NOMO-1 treated with dmso at 0.1 percent for 144 hours (cell line): ENCODE measurements around the gene NCKAP5.

Experiments
- DNase-seq: peaks from one replicate; lab custom pipeline; 2025; ENCODE audit not compliant: unreplicated experiment; lab: John Stamatoyannopoulos, UW

Gene NCKAP5

GRCh38 chr2:132664096-132664495 is 904.2 kb downstream of the NCKAP5 start:
- DNase-seq = no peak

- no peak for DNase-seq
Measured at GRCh38 chr2:132662732-132663131, 905.5 kb downstream of the NCKAP5 start.

DNA sequence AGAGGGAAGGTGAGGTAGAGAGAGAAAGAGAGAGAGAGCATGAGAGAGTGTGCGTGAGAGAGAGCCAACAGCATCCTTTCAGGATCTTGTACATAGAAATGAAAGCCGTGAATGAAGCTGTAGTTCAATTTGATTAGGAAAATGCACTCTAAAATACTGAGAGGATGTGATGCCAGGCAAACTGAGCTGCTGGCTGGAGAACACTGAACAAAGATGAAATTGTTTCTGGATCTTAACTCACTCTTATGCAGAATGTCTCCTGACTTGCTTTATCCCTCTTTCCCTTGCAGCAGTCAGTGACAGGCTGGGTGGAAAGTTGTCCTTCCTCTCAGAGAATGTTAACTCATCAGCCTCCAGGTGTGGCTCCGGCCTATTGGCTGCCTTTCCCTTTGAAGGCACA is 908.9 kb downstream of the NCKAP5 start:
- no peak for DNase-seq

DNA sequence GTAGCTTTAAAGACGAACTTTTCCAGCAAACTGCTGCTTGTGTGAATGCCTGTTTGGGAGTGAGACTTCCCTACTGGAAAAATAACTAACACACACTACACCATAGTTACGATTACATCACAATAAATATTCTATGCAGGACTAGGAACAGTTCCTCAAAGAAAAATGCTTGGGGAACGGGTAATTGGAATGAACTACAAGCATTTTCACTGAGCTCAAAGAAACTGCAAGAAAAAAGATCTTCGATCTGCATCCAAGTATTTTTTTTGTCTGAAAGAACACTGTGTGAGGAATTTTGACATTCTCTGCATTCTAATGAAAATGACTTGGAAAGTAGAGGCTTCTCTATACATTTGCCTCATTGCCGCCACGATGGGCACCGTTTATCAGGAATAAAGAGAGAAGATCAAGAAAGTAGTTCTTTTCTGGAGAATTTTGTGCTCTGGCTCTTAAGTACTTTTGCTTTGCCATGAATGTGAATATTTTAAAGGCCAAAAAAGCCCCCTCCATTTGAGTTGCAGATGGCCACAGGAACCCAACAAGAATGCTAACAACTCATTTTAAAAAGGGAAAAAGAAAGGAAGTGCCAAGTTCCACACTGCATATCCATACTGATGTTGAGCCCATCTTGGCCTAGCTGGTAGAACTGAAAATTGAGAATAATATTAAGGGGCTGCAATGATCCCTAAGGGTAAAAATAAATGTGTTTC is 911.8 kb downstream of the NCKAP5 start:
- DNase-seq = no peak

DNA sequence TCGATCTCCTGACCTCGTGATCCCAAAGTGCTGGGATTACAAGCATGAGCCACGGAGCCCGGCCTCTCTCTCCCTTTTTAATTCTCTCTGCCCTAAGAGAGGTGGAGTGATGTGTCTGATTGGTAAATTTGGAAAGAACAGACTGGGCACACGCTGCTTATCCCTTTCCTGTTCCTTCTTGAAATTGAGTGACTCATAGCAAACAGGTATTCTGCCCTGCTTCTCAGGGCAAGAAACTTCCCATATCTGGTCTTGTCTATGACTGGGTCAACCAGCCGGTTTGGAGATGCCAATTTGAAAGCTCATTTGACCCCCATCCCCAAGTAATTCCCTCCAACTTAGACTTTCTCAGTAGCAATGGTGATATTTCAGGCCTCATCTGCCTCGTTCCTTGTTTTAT is 913.3 kb downstream of the NCKAP5 start:
- no peak for DNase-seq

DNA sequence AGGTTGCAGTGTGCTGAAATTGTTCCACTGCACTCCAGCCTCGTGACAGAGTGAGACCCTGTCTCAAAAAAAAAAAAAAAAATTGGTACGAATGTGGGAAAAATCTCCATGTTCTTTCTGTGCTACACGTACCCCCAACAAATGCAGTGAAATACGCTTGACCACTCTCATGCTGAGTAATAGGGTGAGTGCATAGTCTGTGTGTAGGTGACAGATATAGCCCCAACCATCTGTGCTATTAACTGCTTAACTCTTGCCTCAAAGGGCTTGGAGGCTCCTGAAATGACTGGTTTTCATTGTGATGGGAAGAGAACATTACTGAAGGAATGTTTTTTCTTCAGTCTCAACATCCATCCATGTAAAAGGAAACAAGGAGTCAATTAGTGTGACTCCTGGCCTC is 913.9 kb downstream of the NCKAP5 start:
- no peak for DNase-seq

DNA sequence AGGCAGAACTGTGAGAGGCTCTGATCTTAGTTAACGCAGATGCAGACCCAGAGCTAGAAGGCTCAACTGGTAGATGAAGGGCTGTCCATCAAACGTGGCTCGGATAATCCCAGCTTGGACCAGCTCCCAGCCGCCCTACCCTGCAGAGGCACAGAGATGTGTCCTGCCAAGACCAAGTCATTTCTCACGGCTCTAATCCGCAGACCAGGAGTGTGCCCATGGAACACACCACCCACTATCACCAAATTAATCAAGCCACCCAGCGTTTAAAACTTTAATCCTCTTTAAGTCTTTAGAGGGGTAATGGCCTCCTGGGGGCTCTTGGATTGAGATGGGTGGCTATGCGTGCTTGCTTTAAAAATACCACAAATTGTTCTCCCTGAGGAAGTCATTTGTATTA is 915.8 kb downstream of the NCKAP5 start:
- no peak for DNase-seq

DNA sequence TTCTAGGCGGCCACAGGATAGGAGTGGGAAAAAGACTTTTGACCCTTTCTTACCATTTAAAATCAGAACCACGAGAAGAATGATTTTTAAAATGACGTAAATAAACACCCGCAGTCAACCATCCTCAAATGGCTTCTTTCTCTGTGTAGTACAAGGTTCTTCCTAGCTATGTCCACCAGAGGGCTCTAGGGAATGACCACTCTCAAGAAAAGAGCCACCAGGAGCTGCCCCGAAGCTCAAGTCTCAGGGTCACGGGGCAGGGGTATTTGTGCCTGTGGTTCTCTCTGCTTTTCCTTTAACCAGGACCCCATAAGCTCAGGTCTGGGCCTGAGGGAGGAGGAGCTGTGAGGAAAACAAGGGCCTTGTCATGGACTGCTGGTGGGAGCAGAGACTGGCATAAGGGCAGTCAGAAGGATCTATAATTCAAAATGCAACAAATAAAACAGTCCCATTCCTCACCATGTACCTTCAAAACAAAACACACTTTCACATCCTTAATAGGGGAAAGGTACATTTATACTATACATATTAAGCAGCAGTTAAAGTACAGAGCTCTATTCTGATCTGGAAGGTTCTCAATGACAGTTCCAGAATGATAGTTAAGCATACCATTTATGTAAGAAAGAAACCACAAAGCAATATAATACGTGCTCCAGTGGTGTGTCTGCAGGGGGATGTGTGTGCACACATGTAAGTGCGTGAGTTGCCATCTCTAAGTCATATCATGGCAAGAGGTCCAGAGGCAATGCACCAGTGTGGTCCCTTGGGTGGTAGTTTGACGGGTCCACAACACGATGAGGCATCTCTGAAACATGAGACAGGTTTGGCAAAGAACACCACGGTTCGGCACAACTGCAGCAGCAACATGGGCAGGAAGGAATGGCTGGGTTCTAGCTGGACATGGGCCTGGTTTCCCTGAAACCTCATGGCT is 916.9 kb downstream of the NCKAP5 start:
- no peak for DNase-seq

DNA sequence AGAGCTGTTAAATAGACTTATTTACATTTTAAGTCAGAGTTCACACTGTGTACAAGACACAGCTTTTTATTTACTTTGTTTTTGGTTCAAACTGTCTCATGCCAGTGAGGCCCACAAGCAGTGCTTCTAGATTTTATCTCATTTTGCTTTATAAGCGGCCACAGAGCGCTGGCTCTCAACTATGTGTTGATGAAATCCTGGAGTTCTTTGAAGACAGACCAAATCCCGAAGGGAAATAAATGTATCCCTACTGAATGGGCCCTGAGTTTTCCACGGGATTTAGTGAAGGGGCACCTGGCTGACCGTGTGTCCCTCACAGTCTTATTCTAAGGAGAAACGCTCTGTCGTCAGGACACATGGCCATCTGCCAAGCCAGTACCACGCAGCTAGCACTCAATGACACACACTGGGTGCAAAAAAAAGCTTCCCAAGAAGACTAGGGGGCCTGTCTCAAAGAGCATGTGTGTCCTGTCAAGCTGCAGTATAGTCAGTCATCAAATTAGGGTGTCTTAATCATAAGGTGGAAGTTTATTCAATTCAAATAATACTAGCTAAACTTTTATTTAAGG is 921.6 kb downstream of the NCKAP5 start:
- DNase-seq = no peak

DNA sequence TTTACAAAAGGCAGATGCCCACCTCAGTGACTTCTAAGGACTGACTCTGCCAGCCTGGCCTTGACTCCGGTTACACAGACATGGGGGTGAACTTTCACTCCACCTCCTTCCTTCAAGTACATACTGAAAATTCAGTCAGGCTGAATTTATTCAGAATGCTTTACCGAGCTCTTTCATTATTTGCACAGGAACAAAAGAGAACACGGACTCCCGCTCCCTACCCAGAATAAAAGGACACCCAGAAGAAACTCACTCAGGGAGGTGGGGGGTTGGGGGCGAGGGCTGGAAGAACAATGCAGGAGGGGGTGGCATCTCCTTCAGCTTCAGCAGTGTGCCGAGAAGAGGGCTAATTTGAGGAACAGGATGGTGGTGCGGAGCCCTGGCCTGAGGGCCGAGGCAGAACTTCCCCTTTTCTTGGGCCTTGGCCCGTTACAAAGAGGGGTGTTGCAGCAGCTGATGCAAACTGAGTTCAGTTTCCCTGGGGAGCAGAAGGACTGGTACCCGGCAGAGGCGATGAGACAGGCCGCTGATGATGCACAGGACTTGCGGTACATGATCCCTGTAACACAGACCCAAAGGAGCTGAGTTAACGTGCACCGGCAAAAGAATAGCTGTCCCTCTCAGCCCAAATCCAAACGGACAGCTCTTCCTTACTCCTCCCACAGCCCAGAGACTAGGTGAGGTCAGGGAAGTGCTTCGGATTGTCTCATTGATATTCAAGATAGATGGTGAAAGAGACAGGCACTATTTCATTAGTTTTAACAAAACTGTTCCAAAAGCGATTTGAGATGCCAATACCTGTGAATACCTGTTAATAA is 922.3 kb downstream of the NCKAP5 start:
- DNase-seq = peak; percentile 26

GRCh38 chr2:132645176-132645575 is 923.1 kb downstream of the NCKAP5 start:
- DNase-seq = no peak

GRCh38 chr2:132642415-132642814 is 925.8 kb downstream of the NCKAP5 start:
- no peak for DNase-seq

DNA sequence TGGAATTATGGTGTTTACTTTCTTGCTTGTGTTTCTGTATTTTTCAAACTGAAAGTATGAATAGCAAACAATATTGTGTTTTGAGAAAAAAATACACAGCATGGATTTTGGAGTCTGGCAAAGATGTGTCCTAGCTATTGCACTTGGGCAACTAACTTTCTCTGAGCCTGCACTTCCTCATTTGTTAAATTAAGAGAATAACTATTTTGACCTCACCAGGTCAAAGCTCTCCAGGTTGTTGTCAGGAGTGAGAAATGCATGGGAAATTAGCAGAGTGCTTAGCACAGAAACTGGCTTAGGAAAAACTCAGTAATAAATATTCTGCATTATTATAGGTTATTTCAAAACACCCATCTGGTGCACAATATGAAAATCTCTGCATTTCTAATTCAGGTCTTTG is 926.4 kb downstream of the NCKAP5 start:
- DNase-seq = no peak

GRCh38 chr2:132640116-132640515 is 928.1 kb downstream of the NCKAP5 start:
- no peak for DNase-seq

DNA sequence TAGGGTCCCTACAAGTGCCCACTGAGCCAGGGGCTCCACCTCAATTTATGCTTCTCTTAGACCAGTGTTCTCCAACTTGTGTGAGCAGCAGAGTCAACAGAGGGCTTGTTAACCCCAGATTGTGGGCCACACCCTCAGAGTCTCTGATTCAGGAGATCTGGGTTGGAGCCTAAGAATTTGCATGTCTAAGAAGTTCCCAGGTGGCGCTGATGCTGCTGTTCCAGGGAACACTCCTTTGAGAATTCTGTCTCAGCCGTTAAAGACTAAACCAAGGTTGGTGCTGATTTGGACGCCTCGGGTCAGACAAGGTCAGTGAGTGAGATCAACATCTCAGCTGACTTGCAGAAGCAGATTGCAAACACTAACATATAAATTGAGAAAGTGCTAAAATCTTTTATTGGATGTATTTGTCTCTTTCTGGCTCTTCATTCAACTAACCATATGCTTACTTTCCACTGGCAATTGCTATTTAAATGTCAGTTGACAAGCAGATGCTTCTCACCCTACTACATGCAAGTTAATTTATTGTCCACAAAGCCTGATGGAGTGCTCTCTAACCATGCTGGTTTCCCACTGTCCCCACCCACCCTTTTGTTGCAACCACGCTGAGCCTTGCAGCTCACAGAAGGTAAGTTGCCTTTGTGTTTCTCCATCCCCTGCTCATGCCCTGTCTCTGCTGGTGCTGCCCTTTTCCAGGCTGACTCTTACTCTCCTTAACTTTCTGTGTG is 929.8 kb downstream of the NCKAP5 start:
- DNase-seq = no peak

- no peak for DNase-seq
Measured at GRCh38 chr2:132636346-132636745, 931.9 kb downstream of the NCKAP5 start.

GRCh38 chr2:132633635-132634034 is 934.6 kb downstream of the NCKAP5 start:
- no peak for DNase-seq

GRCh38 chr2:132632000-132632649 is 936.1 kb downstream of the NCKAP5 start:
- no peak for DNase-seq

GRCh38 chr2:132627536-132627935 is 940.7 kb downstream of the NCKAP5 start:
- no peak for DNase-seq
